Measurements from ENCODE around the gene PTPN4. TPM values are rescaled to one million over a fixed set of nuclear protein-coding genes. Genes with fewer than 3 reads are reported as not detected.

Gene PTPN4
- total and polyA plus RNA-seq, 2 experiments from 2014 or later: 41.6 to 90.4 TPM

GRCh38 chr2:119723784-119724467 lies 35.8 kb upstream of the PTPN4 start:
- Histone ChIP-seq H3K27ac (ENCODE audit: low read depth) (no peak overlapping the region), H3K4me1 (ENCODE audit: insufficient read depth) (no peaks in the 10 kb centered on the region), H3K9me2 (ENCODE audit: insufficient read depth) (no peaks in the 10 kb centered on the region), H3K36me3 (ENCODE audit: insufficient read depth) (no peaks in the 10 kb centered on the region), H3K79me2 (replicated peaks; ENCODE audit: insufficient read depth) (no peaks in the 10 kb centered on the region), H2AFZ (peak overlapping the region; percentile 38; the same call in 1 of the 2 replicates), H3K4me3 (no peak overlapping the region), H3K4me2 (no peak overlapping the region), H3F3A (replicated peaks; ENCODE audit: low read depth) (no peaks in the 10 kb centered on the region), H3K27me3 (ENCODE audit: insufficient read depth) (no peaks in the 10 kb centered on the region), H4K20me1 (replicated peaks; ENCODE audit: insufficient read depth) (no peaks in the 10 kb centered on the region)
- Mint-ChIP-seq H3K27me3 (ENCODE audit: insufficient read depth, low read depth, poor library complexity) (no peaks in the 10 kb centered on the region), H3K4me3 (no peak overlapping the region), H3K36me3 (ENCODE audit: low read depth) (0 out of 3 replicates have a peak, but pooled peaks cover 3% of the 10 kb centered on the region), H3K4me1 (no peaks in the 10 kb centered on the region), H3K9me3 (peaks cover 9% of the 10 kb centered on the region; the same call in 2 of the 3 replicates), H3K27ac (no peak overlapping the region)
- no peak for TF ChIP-seq STAT1 (IDR thresholded peaks at IDR 0.05; ENCODE audit: unreplicated experiment)
- TF ChIP-seq EZH2 (IDR thresholded peaks at IDR 0.05; ENCODE audit: low read depth, unreplicated experiment): no peak
- TF ChIP-seq, protein P1, sequence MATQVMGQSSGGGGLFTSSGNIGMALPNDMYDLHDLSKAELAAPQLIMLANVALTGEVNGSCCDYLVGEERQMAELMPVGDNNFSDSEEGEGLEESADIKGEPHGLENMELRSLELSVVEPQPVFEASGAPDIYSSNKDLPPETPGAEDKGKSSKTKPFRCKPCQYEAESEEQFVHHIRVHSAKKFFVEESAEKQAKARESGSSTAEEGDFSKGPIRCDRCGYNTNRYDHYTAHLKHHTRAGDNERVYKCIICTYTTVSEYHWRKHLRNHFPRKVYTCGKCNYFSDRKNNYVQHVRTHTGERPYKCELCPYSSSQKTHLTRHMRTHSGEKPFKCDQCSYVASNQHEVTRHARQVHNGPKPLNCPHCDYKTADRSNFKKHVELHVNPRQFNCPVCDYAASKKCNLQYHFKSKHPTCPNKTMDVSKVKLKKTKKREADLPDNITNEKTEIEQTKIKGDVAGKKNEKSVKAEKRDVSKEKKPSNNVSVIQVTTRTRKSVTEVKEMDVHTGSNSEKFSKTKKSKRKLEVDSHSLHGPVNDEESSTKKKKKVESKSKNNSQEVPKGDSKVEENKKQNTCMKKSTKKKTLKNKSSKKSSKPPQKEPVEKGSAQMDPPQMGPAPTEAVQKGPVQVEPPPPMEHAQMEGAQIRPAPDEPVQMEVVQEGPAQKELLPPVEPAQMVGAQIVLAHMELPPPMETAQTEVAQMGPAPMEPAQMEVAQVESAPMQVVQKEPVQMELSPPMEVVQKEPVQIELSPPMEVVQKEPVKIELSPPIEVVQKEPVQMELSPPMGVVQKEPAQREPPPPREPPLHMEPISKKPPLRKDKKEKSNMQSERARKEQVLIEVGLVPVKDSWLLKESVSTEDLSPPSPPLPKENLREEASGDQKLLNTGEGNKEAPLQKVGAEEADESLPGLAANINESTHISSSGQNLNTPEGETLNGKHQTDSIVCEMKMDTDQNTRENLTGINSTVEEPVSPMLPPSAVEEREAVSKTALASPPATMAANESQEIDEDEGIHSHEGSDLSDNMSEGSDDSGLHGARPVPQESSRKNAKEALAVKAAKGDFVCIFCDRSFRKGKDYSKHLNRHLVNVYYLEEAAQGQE (IDR thresholded peaks at IDR 0.05; ENCODE audit: unreplicated experiment): no peak
- no peak for TF ChIP-seq ZNF331 (CRISPR knock-in tag; IDR thresholded peaks at IDR 0.05; ENCODE audit: low read depth)
- TF ChIP-seq ETS1 (IDR thresholded peaks at IDR 0.05): no peak
- TF ChIP-seq NANOG (IDR thresholded peaks at IDR 0.05; ENCODE audit: borderline replicate concordance): no peak
- TF ChIP-seq ZNF114 (CRISPR knock-in tag; IDR thresholded peaks at IDR 0.05): no peak
- TF ChIP-seq EZH2phosphoT487 (IDR thresholded peaks at IDR 0.05; ENCODE audit: unreplicated experiment): no peak
- TF ChIP-seq, protein P2, sequence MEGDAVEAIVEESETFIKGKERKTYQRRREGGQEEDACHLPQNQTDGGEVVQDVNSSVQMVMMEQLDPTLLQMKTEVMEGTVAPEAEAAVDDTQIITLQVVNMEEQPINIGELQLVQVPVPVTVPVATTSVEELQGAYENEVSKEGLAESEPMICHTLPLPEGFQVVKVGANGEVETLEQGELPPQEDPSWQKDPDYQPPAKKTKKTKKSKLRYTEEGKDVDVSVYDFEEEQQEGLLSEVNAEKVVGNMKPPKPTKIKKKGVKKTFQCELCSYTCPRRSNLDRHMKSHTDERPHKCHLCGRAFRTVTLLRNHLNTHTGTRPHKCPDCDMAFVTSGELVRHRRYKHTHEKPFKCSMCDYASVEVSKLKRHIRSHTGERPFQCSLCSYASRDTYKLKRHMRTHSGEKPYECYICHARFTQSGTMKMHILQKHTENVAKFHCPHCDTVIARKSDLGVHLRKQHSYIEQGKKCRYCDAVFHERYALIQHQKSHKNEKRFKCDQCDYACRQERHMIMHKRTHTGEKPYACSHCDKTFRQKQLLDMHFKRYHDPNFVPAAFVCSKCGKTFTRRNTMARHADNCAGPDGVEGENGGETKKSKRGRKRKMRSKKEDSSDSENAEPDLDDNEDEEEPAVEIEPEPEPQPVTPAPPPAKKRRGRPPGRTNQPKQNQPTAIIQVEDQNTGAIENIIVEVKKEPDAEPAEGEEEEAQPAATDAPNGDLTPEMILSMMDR (conservative IDR thresholded peaks at IDR 0.05; ENCODE audit: low read depth in 2 of 2): no peak
- no peak for TF ChIP-seq JUNB (IDR thresholded peaks at IDR 0.05; ENCODE audit: unreplicated experiment)
- no peak for TF ChIP-seq CREB1 (CRISPR knock-in tag; IDR thresholded peaks at IDR 0.05; ENCODE audit: low read depth)
- TF ChIP-seq, protein P3, sequence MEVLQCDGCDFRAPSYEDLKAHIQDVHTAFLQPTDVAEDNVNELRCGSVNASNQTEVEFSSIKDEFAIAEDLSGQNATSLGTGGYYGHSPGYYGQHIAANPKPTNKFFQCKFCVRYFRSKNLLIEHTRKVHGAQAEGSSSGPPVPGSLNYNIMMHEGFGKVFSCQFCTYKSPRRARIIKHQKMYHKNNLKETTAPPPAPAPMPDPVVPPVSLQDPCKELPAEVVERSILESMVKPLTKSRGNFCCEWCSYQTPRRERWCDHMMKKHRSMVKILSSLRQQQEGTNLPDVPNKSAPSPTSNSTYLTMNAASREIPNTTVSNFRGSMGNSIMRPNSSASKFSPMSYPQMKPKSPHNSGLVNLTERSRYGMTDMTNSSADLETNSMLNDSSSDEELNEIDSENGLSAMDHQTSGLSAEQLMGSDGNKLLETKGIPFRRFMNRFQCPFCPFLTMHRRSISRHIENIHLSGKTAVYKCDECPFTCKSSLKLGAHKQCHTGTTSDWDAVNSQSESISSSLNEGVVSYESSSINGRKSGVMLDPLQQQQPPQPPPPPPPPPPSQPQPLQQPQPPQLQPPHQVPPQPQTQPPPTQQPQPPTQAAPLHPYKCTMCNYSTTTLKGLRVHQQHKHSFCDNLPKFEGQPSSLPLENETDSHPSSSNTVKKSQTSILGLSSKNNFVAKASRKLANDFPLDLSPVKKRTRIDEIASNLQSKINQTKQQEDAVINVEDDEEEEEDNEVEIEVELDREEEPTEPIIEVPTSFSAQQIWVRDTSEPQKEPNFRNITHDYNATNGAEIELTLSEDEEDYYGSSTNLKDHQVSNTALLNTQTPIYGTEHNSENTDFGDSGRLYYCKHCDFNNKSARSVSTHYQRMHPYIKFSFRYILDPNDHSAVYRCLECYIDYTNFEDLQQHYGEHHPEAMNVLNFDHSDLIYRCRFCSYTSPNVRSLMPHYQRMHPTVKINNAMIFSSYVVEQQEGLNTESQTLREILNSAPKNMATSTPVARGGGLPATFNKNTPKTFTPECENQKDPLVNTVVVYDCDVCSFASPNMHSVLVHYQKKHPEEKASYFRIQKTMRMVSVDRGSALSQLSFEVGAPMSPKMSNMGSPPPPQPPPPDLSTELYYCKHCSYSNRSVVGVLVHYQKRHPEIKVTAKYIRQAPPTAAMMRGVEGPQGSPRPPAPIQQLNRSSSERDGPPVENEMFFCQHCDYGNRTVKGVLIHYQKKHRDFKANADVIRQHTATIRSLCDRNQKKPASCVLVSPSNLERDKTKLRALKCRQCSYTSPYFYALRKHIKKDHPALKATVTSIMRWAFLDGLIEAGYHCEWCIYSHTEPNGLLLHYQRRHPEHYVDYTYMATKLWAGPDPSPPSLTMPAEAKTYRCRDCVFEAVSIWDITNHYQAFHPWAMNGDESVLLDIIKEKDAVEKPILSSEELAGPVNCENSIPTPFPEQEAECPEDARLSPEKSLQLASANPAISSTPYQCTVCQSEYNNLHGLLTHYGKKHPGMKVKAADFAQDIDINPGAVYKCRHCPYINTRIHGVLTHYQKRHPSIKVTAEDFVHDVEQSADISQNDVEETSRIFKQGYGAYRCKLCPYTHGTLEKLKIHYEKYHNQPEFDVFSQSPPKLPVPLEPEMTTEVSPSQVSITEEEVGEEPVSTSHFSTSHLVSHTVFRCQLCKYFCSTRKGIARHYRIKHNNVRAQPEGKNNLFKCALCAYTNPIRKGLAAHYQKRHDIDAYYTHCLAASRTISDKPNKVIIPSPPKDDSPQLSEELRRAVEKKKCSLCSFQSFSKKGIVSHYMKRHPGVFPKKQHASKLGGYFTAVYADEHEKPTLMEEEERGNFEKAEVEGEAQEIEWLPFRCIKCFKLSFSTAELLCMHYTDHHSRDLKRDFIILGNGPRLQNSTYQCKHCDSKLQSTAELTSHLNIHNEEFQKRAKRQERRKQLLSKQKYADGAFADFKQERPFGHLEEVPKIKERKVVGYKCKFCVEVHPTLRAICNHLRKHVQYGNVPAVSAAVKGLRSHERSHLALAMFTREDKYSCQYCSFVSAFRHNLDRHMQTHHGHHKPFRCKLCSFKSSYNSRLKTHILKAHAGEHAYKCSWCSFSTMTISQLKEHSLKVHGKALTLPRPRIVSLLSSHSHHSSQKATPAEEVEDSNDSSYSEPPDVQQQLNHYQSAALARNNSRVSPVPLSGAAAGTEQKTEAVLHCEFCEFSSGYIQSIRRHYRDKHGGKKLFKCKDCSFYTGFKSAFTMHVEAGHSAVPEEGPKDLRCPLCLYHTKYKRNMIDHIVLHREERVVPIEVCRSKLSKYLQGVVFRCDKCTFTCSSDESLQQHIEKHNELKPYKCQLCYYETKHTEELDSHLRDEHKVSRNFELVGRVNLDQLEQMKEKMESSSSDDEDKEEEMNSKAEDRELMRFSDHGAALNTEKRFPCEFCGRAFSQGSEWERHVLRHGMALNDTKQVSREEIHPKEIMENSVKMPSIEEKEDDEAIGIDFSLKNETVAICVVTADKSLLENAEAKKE (CRISPR knock-in tag; IDR thresholded peaks at IDR 0.05): no peak
- TF ChIP-seq POLR2AphosphoS5 (IDR thresholded peaks at IDR 0.05; ENCODE audit: low read depth): no peak
- no peak for DNase-seq (ENCODE audit: low spot score)
- ATAC-seq: no peak

Measured in GM23338 (cell line).